Activated CD8-positive, alpha-beta memory T cell treated with anti-CD3 and anti-CD28 coated beads for 24 hours (primary cell): ENCODE results near the gene PROSER3.

Source experiments
- DNase-seq: peaks from one replicate; pipeline ENCODE4 v3.0.0-alpha.2; 2020

Gene PROSER3

DNA sequence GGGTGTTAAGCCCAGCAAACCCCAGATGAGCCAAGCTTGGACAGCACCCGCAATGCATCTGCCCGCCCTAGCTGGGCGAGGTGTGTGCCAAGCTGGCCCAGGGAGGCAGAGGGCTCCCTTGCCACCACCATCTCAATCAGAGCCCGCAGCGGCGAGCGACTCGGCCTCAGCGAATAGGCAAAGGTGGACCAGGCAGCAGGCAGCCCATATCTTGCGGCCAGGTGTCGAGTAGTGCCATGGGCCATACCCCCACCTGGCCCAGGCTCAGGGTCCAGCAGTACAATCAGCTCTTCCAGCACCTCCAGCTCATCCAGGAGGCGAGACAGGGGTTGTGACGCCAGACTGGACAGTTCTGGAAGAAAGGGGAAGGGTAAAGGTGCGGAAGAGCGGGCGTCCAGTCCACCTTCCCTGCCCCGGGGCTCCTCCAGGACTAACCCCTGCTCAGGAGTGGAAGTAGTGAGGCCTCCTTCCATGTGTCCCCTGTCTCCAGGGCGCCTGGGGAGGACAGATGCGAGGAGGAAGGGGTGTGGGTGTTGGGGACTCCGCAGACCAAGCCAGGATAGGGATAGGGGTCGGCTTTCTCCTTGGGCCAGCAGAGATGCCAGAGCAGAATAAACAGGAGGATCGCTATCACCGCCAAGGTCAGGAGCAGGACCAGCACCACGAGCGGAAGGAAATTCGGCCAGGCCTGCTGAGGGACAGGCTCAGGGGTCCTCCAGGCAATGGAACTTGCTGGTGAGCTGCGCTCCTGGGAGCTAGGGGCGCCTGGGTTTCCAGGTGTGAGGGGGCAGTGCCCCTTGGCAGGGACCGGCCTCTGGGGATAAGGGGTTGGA, 18.5 kb upstream of the PROSER3 start:
- peak; percentile 66 for DNase-seq

DNA sequence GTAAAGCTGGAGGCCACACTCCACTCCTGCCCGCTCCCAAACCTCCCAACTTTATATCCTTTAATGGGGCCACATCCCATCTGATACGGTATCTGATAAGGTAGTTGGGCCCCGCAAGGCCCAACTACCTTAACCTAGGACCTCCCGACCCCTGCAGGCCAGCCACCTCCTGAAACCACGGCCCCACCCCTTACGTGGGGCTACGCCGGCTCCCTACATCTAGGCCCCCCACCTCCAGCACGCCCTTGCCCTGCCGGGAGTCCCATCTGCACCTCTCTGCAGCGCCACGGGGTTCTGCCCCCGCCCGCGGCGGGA, 17.9 kb upstream of the PROSER3 start:
- DNase-seq: no peak

DNA sequence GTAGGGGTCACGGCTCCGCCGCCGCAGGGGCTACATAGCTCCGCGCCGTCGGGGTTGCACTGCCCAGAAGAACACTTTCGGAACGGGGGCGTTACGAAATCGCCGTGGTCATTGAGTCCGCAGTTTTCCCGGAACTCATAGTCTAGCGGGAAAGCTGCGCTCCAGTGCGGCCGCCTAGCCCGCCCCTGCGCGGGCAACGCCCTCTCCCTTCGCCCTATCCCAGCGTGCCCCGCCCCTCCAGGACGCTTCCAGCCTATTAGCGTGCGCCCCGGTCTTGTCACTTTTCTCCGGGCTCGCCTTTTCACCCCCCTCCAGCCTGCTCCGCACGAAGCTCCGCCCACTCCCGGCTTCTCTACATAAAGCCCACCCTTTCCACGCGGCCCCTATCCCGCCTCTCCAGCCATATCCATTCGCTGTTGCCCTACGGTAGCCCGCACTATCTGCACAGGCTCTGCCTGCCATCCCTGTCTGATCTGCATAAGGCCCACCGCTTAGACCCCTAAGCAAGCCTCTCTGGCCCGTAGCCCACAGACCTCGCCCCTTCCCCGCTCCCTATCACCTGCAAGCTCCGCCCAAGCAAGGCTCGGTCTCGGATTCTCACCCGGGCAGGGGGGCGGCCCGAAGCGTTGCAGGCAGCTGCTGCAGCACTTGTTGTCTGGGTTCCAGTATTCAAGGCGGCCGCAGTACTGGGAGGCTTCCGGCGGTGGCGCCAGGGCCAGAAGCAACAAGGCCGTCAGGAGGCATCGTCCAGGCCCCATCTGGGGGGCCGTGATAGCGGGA, 17.4 kb upstream of the PROSER3 start:
- DNase-seq: peak; percentile 96

DNA sequence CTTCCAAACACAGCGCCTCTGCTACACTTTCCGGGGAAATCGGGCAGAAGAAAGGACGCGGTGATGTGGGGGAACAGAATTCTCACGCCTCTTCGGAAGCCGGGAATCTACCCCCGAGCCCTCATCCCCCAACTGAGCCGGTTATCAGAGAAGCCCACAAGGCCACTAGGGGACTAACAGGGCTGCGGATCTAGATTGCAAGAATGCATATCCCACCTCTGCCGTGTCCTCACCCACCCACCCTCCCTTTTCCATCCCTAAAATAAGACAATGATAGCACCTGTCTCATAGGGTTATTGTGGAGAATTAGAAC, 16.8 kb upstream of the PROSER3 start:
- DNase-seq: no peak

DNA sequence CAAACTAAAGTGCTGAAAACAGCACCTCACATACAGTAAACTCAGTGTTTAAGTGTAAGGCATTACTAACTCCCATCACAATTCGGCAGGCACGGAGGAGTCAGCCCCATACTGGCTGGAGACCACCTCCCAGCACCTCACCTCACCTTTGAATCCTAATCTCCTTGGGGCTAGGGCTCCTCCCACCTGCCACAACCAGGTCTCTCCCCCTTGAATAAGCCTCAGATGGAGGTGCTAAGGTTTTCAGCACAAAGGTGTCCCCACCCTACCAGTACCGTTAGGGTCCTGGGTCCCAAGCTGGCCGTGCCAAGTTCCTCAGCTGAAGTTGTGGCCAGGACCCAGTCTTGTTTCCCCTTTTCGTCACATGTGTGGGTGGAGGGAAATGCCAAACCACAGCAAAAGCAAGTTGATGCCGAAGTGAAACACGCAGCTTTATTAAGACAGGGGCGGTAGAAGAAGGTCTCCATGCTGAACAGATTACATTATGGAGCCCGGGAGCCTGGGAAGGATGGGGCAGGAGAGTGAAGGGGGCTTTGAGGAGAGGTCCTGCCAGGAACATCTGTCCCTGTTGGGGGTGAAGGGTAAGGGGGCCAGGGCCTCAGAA, 15.8 kb upstream of the PROSER3 start, which contains the start of gene IGFLR1:
TSS of gene IGFLR1 (minus strand) at position 332 of the 604 bp plus-strand sequence. CDS start 1,272 bp downstream, outside the sequence.
- peak; percentile 88 for DNase-seq

DNA sequence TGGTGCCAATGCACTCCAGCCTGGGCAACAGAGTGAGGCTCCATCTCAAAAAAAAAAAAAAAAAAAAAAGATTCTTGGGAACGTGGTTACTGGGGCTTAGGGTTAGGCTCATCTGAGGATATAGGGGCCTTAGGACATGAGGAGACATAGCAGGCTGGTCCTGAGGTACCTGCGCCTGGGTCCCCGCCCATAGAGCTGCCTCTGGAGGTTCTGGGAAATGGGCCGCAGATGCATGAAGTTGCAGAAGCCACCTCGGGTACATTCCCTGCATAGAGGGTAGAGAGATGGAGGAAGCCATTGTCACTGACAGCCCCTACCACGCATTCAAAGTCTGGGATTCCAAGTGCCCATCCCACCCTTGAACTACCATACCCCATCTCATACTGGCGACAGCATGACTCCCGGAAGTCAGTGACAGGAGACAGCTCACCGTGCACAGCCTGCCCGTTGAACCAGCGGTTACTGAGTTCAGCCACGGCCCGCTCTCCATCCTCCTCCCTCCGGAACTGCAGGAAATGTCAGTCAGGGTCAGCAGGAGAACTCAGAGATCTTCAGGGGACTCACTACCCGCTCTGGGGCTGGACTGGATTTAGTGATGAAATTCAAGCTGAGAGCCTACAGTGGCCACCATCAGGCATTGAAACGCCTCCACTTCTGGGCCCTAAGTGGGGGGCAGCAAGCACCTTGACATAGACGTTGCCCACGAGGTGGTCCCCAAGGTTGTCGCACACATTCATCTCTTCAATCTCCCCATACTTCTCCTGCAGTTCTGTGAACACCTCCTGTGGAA, 14.1 kb upstream of the PROSER3 start:
- no peak for DNase-seq

DNA sequence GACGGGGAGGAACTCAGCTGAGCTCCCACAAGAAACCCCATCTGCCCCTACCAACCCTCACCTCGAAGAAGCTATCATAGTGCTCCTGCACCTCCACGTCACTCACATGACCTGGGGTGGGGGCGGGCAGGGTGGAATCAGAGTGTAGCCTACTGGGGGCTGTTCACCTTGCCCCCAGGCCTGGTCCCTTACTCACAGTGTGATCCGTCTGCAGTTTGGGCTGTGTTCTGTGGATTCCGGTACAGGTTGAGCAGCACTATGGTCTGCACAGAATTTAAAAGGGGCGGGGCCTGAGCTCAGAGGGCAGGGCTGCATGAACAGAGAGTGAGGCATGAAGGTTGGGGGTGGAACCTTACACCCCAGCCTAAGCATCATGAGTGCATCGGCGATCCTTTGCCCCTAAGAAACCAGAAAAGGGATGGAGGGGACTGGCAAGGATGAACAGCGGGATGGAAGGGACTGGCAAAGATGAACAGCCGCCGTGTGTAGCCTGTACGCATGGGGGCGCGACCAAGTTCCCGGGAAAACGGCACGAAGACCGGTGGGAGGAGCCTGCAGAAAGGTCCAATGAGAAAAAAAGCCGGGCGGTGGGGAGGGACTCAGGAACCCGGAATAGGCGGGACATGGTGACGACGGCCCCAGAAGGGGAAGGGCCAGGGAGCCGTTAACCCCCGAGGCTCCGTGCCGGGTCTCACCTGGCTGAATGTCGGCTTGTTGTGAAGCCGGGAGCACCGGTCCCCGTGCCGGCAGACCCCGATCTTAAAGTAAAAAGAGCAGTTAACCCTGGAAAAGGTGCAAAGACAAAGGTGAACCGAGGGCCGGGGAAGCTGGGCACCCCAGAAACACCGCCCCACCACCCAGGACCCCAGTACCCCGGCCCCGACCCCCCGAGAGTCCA, 13.3 kb upstream of the PROSER3 start:
- DNase-seq: peak; percentile 96

DNA sequence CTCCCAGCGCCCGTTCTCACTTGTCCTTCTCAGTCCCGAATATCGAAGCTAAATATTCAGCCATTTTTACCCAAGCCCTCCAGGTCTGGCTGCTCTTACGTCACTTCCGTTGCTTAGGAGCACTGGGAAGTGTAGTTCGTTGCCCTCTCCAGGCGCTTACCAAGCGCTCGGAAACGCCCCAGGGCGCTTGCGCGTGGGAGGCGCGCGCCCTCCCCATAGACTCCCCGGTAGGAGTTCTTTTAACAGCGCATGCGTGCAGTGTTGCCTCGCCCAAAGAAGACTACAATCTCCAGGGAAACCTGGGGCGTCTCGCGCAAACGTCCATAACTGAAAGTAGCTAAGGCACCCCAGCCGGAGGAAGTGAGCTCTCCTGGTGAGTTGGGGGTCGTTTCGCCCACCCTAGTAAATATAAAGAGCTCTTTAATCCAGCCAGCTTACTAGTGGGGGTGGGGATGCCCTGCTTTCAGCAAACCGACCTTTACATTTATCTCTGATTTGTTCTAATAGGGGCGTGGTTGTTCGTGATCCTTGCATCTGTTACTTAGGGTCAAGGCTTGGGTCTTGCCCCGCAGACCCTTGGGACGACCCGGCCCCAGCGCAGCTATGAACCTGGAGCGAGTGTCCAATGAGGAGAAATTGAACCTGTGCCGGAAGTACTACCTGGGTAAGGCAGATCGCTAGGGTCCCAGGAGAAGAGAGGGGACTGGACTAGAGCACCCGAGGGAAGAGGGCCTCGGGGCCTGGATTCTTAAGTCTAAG, 12.5 kb upstream of the PROSER3 start, which contains the start of the genes PSENEN and U2AF1L4:
TSS of gene PSENEN (plus strand) at position 324 of the 759 bp plus-strand sequence. CDS start at position 604, 280 bp downstream.
TSS of gene U2AF1L4 (minus strand) at position 91 of the 759 bp plus-strand sequence. CDS start at position 64, 27 bp downstream.
- peak; percentile 94 for DNase-seq

DNA sequence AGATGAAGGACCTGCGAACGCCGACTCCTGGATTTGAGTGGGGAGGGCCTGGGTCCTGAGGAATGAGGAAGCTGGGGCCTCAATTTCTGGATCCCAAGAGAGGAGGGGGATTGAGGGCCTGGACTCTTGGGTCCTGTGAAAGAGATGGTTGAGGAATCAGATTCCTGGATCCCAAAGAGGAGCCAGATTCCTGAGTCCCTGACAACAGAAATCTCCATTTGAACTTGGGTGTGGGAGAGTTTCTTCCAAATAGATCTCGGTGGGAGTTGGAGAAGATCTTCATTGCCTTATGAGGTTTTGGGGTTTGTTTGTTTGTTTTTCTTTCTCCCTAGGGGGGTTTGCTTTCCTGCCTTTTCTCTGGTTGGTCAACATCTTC, 11.9 kb upstream of the PROSER3 start:
- DNase-seq: no peak

DNA sequence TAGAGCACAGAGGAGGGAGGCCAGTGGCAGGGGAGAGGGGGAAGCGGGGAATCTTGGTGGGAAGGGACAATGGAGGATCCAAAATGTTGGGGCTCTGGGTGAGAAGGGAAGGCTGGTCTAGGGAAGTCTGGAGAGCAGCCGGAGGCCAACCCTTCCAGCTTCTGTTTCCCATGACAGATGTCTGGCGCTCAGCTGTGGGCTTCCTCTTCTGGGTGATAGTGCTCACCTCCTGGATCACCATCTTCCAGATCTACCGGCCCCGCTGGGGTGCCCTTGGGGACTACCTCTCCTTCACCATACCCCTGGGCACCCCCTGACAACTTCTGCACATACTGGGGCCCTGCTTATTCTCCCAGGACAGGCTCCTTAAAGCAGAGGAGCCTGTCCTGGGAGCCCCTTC, 11.4 kb upstream of the PROSER3 start:
- DNase-seq: no peak

DNA sequence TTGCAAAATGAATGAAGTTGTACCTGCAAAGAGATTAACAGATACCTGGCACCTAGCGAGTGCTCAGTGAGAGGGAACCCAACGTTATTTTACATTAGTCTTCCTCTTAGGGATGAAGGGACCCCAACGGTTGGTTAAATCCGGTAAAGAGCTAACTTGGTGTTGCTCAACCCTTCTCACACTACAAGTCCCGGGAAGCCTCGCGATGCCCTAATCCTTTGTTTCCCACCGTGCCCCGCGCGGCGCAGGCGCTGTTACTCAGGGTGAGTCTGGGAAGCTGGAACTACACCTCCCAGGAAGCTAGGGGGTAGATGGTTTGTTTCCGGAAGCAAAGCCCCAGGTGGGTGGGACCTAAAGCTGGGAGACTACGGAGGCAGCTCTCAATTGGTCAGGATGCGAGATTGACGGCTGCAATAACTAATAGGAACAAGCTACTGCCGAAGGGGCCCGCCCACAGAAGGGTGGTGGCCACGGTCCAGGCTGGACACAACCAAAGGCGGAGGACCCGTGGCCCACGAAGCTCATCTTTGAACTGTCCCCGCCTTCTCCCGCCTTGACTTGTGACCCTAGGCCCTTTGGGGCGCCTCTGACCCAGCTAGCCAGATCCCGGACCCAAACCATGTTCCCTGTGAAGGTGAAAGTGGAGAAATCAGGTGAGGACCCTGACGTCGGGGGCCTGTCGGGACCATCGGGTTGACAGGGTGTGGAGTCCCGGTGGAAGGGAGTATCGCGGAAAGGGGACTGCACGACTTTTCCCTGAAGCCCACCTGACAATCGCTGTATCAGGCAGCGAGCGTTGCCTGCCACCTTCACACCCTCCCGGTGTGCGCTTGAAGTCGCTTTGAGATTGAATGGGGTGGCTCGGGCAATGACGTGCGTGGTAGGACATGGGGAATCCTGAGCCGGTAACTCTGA, 9.6 kb upstream of the PROSER3 start, which contains the start of gene LIN37:
TSS of gene LIN37 (plus strand) at position 471 of the 915 bp plus-strand sequence. CDS start at position 620, 149 bp downstream.
- peak; percentile 98 for DNase-seq

DNA sequence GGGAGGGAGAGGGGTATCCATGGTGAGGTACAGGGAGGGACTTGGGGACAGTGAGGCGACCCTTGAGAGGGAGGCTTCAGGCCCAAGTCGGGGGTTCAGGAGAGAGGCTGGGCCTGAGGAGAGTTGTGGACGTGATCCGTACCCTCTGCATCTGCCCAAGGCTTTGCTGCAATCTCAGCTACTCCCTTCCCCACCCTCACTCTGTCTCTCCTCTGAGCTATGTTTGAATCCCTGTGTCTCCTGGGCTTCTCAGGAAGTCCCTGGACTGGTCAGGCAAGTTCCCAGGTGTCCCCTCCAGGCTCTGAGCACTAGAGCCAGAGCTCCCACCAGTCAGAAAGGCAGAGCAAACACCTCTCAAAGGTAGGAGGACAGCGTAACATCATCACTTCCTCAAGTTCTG, 7.8 kb upstream of the PROSER3 start:
- no peak for DNase-seq

DNA sequence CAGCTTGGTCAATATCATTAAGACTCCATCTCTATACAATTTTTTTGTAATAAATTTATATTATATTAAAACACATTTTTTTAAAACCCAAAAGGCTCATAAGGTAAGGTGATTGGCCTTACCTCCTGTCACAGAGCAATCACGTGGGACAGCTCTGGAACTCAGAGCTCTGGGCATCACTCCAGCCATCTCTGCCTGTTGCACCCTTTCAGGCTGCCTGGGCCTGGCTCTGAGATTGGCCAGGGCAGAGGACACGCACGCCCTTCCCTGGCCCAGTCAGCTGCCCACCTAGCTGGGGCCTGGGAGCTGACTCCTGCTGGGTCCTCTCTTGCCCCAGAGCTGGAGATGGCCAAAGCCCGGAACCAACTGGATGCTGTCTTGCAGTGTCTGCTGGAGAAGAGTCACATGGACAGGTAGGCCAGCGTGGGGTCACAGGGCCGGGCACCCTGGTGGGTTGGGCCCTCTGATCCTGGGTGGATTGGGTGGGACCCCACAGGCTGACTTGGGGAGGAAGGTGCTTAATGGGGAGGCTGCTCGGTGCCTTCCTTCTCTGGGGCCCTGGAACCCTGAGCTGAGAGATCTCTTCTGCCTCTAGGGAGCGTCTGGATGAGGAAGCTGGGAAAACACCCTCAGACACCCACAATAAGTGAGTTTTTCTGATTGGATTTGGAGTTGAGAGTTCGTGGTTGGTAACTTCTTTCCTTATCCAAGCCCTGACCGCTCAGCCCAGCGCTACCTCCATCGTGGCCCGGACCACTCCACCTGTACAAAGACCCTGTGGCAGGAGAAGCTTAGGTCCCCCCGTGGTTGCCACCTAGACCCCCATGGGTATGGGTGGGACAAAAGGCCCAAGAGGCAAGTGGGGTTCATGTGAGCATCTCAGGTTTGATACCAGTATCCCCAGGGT, 5.9 kb upstream of the PROSER3 start:
- DNase-seq: no peak

DNA sequence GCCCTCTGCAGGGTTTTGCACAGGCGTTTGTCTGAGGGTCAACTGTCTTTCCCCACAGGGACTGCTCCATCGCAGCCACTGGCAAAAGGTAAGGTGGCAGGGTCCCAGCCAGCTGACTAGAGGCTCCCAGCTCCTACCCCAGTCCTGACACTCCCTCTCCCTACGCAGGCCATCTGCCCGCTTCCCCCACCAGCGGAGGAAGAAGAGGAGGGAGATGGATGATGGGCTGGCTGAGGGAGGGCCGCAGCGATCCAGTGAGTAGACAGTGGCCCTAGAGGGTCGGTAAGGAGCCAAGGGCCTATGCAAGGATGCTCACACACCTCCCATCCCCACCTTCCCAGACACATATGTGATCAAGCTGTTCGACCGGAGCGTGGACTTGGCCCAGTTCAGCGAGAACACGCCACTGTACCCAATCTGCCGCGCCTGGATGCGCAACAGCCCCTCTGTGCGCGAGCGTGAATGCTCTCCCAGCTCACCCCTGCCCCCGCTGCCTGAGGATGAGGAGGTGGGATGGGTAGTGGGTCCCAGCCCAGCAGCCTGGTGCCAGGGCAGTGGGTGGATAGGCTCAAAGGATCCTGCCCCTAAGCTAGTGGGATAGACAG, 5.1 kb upstream of the PROSER3 start:
- DNase-seq: no peak

DNA sequence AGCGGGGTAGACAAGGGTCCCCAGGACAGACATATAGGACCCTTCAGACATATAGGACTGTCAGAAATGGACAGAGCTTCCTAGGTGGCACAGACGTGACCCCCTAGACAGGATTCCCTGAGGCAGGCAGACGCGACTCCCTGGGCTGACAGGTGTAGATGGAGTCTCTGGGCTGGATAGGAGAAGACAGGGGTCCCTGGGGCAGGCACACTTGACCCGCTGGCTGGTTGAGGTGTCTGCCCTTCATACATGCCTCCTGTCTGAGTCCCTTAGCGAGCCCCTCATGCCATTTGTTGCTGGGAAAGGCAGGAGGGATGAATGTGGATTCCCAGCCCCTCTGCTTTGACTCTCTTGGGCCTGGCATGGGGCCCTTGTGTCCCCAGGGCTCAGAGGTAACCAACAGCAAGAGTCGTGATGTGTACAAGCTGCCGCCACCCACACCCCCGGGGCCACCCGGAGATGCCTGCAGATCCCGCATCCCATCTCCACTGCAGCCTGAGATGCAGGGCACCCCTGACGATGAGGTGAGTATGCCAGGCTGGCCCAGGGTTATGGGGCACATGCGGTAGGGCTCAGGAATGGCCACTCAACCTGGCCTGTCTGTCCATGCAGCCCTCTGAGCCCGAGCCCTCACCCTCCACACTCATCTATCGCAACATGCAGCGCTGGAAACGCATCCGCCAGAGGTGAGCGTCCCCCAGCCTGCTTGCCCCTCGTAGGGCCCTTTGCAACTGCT, 4.2 kb upstream of the PROSER3 start:
- DNase-seq: no peak

DNA sequence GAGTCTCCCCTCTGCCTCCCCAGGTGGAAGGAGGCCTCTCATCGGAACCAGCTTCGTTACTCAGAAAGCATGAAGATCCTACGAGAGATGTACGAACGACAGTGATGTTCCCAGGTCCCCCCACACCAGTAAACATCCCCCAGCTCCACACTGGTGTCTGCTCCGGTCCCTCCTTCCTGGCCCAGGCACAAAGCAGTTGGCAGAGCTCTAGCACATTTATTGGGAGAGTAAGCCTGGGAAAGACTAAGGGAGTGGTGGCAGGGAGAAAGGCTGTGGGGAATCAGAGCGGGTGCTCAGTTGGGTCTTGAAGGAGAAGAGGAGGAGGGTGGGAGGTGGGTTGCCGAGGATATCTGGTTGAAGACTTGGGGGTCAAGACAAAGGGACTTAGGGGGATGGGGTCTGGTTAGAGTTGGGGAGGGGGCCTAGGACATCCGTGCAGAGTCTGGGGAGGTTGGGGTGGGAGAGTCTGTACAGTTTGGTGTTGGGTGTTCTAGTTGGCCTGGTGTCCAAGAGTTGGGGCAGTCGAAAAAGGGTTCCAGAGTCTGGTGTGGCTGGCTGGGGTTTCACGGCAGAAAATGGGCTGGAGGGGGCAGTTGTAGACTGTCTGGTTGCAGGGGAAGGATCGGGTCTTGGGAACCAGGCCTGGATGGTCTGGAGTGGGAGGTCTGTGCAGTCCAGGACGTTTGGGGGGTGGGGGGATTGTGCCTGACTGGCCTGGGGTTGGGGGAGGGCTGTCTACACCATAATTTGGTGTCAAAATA, 3.4 kb upstream of the PROSER3 start:
- no peak for DNase-seq

DNA sequence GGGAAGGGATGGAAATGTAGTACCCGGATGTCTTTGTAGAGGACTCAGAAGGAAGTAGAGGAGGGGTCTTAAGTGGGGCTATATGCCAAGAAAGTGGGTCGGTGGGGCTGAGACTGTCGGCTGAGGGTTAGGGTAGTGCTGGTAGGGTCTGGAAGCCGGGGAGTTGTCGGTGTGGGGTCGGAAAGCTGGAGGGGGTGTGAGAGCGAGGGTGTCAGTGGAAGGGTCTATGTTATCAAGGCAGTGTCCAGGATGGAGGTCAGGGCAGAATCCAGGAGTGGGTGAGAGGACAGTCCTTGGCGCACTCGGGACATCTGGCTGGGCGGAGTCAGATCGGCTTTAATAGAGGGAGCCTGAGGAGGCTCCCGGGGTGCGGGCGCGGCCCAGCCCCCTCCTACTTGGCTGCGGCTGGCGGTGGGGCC, 2.8 kb upstream of the PROSER3 start:
- DNase-seq: no peak
